ENCODE measurements around the gene SPINK4. TPM values are rescaled to one million over a fixed set of nuclear protein-coding genes. Genes with fewer than 3 reads are reported as not detected.
A peak's percentile ranks its signal among the peaks of the same experiment; 100 is the strongest.

SPINK4 gene
- total RNA-seq, 1 experiment from 2014 or later: not detected

DNA sequence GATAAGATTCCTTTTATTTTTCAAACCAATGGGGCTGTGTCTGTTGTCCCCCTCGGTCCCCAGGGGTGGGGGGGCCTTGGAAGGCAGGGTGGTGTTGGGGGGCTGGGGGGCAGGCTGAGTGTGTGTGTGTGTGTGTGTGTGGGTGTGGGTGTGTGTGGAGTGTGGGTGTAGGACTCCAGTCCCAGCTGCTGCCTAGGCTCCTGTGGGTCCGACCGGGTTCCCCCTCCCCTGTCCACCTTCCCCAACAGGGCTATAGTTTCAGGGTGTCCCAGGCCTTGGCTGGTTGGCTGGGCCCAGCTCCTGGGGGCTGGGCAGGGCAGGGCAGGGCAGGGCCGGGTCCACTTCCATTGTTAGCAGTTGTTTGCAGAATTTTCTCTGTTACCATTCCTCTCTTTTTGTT is 48.3 kb downstream of the SPINK4 start:
- no peak for DNase-seq
- no peak overlapping the region for H3K4me3 ChIP-seq (ENCODE audit: low read length)
- no peaks in the 10 kb centered on the region for H3K27me3 ChIP-seq (ENCODE audit: low read length)
- H3K79me2 ChIP-seq (ENCODE audit: low read length): peaks cover 29% of the 10 kb centered on the region
- H3K4me1 ChIP-seq (ENCODE audit: low read length): peaks cover 36% of the 10 kb centered on the region
- H3K27ac ChIP-seq (ENCODE audit: low read length): no peak overlapping the region
- no peaks in the 10 kb centered on the region for H3K9me2 ChIP-seq (replicated peaks; ENCODE audit: insufficient read depth, low read length)
- no peak overlapping the region for H3K4me2 ChIP-seq (ENCODE audit: low read depth, low read length, poor library complexity, severe bottlenecking)
- H3K9me3 ChIP-seq (ENCODE audit: low read length): no peaks in the 10 kb centered on the region
- peaks cover 7% of the 10 kb centered on the region; the same call in 1 of the 2 replicates for H3K36me3 ChIP-seq (ENCODE audit: insufficient read depth, low read length)
- H2AFZ ChIP-seq (ENCODE audit: low read length): no peak overlapping the region
- H4K20me1 ChIP-seq (ENCODE audit: insufficient read depth, low read depth, low read length): no peaks in the 10 kb centered on the region
- no peak overlapping the region for H3K9ac ChIP-seq (ENCODE audit: low read length)

DNA sequence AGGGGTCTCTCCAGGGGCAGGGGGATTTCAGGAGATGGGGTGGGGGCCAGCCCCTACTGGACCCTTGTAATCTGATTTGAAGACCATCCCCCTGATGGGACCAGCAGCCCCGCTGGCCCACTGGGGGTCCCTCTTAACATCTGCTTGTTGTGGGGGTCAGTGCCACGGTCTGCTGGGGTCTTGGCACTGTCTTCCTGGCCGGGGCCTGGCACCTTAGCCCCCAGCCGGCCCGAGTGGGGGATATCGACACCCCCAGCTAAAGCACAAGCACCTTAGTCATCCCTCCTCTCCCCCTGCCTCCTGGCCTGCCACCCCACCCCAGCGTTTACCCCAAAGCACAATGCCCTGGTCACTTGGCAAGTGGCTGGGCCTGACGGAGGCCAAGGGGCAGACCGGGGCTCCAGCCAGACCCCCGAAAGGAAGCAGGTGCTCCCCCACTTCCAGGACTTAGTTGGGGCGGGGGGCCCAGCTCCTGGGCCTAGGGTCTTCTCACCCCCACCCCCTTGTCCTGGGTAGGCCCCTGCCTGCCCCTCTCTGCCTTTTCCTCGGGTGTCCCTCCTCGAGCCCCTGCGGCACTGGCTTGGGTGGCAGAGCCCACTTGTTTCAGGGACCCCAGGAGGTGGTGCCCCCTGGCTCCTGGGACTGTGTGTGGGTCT is 49.0 kb downstream of the SPINK4 start:
- peaks cover 43% of the 10 kb centered on the region for H3K4me1 ChIP-seq (ENCODE audit: low read length)
- H3K36me3 ChIP-seq (ENCODE audit: insufficient read depth, low read length): peaks cover 10% of the 10 kb centered on the region; the same call in 1 of the 2 replicates
- H3K4me2 ChIP-seq (ENCODE audit: low read depth, low read length, poor library complexity, severe bottlenecking): peak overlapping the region; percentile 86
- H3K27ac ChIP-seq (ENCODE audit: low read length): peak overlapping the region; percentile 97
- peaks cover 36% of the 10 kb centered on the region for H3K79me2 ChIP-seq (ENCODE audit: low read length)
- peak overlapping the region; percentile 83 for H3K9ac ChIP-seq (ENCODE audit: low read length)
- H3K9me3 ChIP-seq (ENCODE audit: low read length): no peaks in the 10 kb centered on the region
- H3K4me3 ChIP-seq (ENCODE audit: low read length): peak overlapping the region; percentile 78; the same call in 1 of the 2 replicates
- no peaks in the 10 kb centered on the region for H3K27me3 ChIP-seq (ENCODE audit: low read length)
- no peak overlapping the region for H2AFZ ChIP-seq (ENCODE audit: low read length)
- no peak for DNase-seq
- H3K9me2 ChIP-seq (replicated peaks; ENCODE audit: insufficient read depth, low read length): no peaks in the 10 kb centered on the region
- H4K20me1 ChIP-seq (ENCODE audit: insufficient read depth, low read depth, low read length): no peaks in the 10 kb centered on the region

GRCh38 chr9:33289496-33289895 is 49.5 kb downstream of the SPINK4 start:
- no peaks in the 10 kb centered on the region for H4K20me1 ChIP-seq (ENCODE audit: insufficient read depth, low read depth, low read length)
- peak overlapping the region; percentile 86 for H3K4me2 ChIP-seq (ENCODE audit: low read depth, low read length, poor library complexity, severe bottlenecking)
- H3K36me3 ChIP-seq (ENCODE audit: insufficient read depth, low read length): peaks cover 12% of the 10 kb centered on the region; the same call in 1 of the 2 replicates
- H2AFZ ChIP-seq (ENCODE audit: low read length): no peak overlapping the region
- H3K4me3 ChIP-seq (ENCODE audit: low read length): peak overlapping the region; percentile 78
- DNase-seq: peak; percentile 60
- no peaks in the 10 kb centered on the region for H3K9me2 ChIP-seq (replicated peaks; ENCODE audit: insufficient read depth, low read length)
- peaks cover 41% of the 10 kb centered on the region for H3K79me2 ChIP-seq (ENCODE audit: low read length)
- H3K27me3 ChIP-seq (ENCODE audit: low read length): no peaks in the 10 kb centered on the region
- peak overlapping the region; percentile 83 for H3K9ac ChIP-seq (ENCODE audit: low read length)
- peak overlapping the region; percentile 97 for H3K27ac ChIP-seq (ENCODE audit: low read length)
- peaks cover 48% of the 10 kb centered on the region for H3K4me1 ChIP-seq (ENCODE audit: low read length)
- no peaks in the 10 kb centered on the region for H3K9me3 ChIP-seq (ENCODE audit: low read length)

DNA sequence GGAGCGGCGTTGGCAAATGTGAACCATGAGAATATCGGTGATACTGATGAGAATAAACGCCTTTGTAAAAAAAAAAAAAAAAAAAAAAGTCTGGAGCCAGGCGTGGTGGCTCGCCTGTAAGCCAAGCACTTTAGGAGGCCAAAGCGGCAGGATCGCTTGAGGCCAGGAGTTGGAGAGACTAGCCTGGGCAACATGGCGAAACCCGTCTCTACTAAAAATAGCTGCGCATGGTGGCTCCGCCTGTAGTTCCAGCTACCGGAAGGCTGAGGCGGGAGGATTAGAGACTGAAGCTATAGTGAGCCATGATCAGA is 49.9 kb downstream of the SPINK4 start:
- Histone ChIP-seq H3K4me2 (ENCODE audit: low read depth, low read length, poor library complexity, severe bottlenecking) (peak overlapping the region; percentile 86), H3K79me2 (ENCODE audit: low read length) (peaks cover 45% of the 10 kb centered on the region), H3K4me3 (ENCODE audit: low read length) (peak overlapping the region; percentile 78), H3K9ac (ENCODE audit: low read length) (peak overlapping the region; percentile 83), H3K36me3 (ENCODE audit: insufficient read depth, low read length) (peaks cover 14% of the 10 kb centered on the region; the same call in 1 of the 2 replicates), H4K20me1 (ENCODE audit: insufficient read depth, low read depth, low read length) (no peaks in the 10 kb centered on the region), H3K27ac (ENCODE audit: low read length) (peak overlapping the region; percentile 97), H3K9me3 (ENCODE audit: low read length) (no peaks in the 10 kb centered on the region), H3K27me3 (ENCODE audit: low read length) (no peaks in the 10 kb centered on the region), H2AFZ (ENCODE audit: low read length) (no peak overlapping the region), H3K4me1 (ENCODE audit: low read length) (peaks cover 52% of the 10 kb centered on the region), H3K9me2 (replicated peaks; ENCODE audit: insufficient read depth, low read length) (no peaks in the 10 kb centered on the region)
- no peak for DNase-seq

DNA sequence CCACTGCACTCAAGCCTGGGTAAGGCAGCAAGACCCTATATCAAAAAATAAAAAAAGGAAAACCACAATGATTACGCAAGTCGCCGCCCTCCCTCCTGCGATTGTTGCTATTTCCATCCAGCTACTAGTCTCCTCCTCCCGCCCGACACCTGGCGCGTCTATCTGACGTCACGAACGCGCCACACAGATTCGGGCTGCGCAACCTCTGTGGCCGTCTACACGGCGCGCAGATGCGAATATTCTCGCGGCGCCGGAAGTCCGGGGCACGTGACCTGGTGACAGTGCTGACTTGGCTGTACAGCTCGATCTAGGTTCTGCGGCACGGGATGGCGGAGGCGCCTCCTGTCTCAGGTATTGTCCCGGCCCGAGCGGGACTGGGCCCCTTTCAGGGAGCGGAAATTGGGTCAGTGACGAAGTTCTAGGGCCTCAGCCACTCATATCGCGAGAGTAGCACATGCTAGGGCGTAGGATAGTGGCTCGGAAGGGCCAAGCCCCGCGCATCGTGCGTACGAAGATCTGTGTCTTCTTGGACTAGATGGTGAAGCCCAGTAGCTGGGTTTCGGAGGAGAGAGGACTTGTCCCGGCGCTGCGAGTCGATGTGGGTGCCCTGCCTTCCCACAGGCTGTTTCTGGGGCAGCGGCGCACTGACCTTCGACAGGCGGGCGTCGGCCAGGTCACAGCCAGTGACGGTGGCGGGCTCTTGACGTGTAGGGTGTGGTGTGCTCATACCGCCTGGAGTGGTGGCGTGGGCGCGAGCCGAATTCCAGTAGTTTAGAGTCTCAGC is 50.5 kb downstream of the SPINK4 start, which contains the start of gene NFX1:
Gene NFX1 (plus strand): TSS at position 270 of the 784 bp plus-strand sequence. CDS start 57 bp downstream, at position 327.
- Histone ChIP-seq H3K27ac (ENCODE audit: low read length) (peak within 1 kb of the TSS; percentile 97), H4K20me1 (ENCODE audit: insufficient read depth, low read depth, low read length) (no peaks in the 10 kb centered on the region), H3K9ac (ENCODE audit: low read length) (peak within 1 kb of the TSS; percentile 83), H3K79me2 (ENCODE audit: low read length) (peaks cover 51% of the 10 kb centered on the region), H3K4me3 (ENCODE audit: low read length) (peak within 1 kb of the TSS; percentile 78), H3K36me3 (ENCODE audit: insufficient read depth, low read length) (peaks cover 18% of the 10 kb centered on the region; the same call in 1 of the 2 replicates), H3K27me3 (ENCODE audit: low read length) (no peaks in the 10 kb centered on the region), H2AFZ (ENCODE audit: low read length) (no peak within 1 kb of the TSS), H3K4me1 (ENCODE audit: low read length) (peaks cover 58% of the 10 kb centered on the region), H3K9me3 (ENCODE audit: low read length) (no peaks in the 10 kb centered on the region), H3K9me2 (replicated peaks; ENCODE audit: insufficient read depth, low read length) (no peaks in the 10 kb centered on the region), H3K4me2 (ENCODE audit: low read depth, low read length, poor library complexity, severe bottlenecking) (peak within 1 kb of the TSS; percentile 86)
- peak; percentile 99 for DNase-seq

- Histone ChIP-seq H3K4me1 (ENCODE audit: low read length) (peaks cover 64% of the 10 kb centered on the region), H3K4me2 (ENCODE audit: low read depth, low read length, poor library complexity, severe bottlenecking) (peak overlapping the region; percentile 86), H3K9me3 (ENCODE audit: low read length) (no peaks in the 10 kb centered on the region), H3K27me3 (ENCODE audit: low read length) (no peaks in the 10 kb centered on the region), H3K27ac (ENCODE audit: low read length) (peak overlapping the region; percentile 97), H3K36me3 (ENCODE audit: insufficient read depth, low read length) (peaks cover 18% of the 10 kb centered on the region; the same call in 1 of the 2 replicates), H3K9me2 (replicated peaks; ENCODE audit: insufficient read depth, low read length) (no peaks in the 10 kb centered on the region), H3K4me3 (ENCODE audit: low read length) (peak overlapping the region; percentile 78), H3K79me2 (ENCODE audit: low read length) (peaks cover 56% of the 10 kb centered on the region), H4K20me1 (ENCODE audit: insufficient read depth, low read depth, low read length) (no peaks in the 10 kb centered on the region), H2AFZ (ENCODE audit: low read length) (no peak overlapping the region), H3K9ac (ENCODE audit: low read length) (peak overlapping the region; percentile 83)
- DNase-seq: no peak
Observed at GRCh38 chr9:33291031-33291397, 51.0 kb downstream of the SPINK4 start.

DNA sequence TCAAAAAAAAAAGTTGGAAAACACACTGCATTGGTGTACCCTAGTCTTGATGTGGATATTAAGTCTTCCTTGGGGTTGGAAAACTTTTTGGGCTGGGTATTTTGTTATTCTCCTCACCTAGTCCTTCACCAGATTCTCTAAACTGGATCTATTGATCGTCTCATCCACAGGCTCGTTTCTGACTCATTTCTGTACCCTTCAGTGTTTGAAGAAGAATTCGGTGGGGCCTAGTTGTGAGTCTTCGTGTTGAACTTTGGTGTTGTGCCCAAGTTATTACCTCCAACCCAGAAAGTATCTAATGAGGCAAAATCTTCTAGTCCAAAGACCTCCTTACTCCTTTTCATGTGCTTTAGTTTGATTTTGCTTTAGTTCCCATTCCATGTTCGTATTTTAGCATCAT is 51.9 kb downstream of the SPINK4 start:
- Histone ChIP-seq H3K4me1 (ENCODE audit: low read length) (peaks cover 73% of the 10 kb centered on the region), H4K20me1 (ENCODE audit: insufficient read depth, low read depth, low read length) (no peaks in the 10 kb centered on the region), H3K27ac (ENCODE audit: low read length) (peak overlapping the region; percentile 97), H3K9me2 (replicated peaks; ENCODE audit: insufficient read depth, low read length) (no peaks in the 10 kb centered on the region), H3K9me3 (ENCODE audit: low read length) (no peaks in the 10 kb centered on the region), H3K9ac (ENCODE audit: low read length) (no peak overlapping the region), H3K36me3 (ENCODE audit: insufficient read depth, low read length) (peaks cover 18% of the 10 kb centered on the region; the same call in 1 of the 2 replicates), H3K27me3 (ENCODE audit: low read length) (no peaks in the 10 kb centered on the region), H3K4me2 (ENCODE audit: low read depth, low read length, poor library complexity, severe bottlenecking) (peak overlapping the region; percentile 86), H3K79me2 (ENCODE audit: low read length) (peaks cover 65% of the 10 kb centered on the region), H2AFZ (ENCODE audit: low read length) (no peak overlapping the region), H3K4me3 (ENCODE audit: low read length) (peak overlapping the region; percentile 78; the same call in 1 of the 2 replicates)
- no peak for DNase-seq

GRCh38 chr9:33293782-33294181 is 53.8 kb downstream of the SPINK4 start:
- Histone ChIP-seq H3K4me2 (ENCODE audit: low read depth, low read length, poor library complexity, severe bottlenecking) (peak overlapping the region; percentile 86), H3K4me3 (ENCODE audit: low read length) (peak overlapping the region; percentile 50), H3K36me3 (ENCODE audit: insufficient read depth, low read length) (peaks cover 29% of the 10 kb centered on the region; the same call in 1 of the 2 replicates), H3K27me3 (ENCODE audit: low read length) (no peaks in the 10 kb centered on the region), H3K79me2 (ENCODE audit: low read length) (peaks cover 82% of the 10 kb centered on the region), H3K27ac (ENCODE audit: low read length) (peak overlapping the region; percentile 97), H3K9me2 (replicated peaks; ENCODE audit: insufficient read depth, low read length) (no peaks in the 10 kb centered on the region), H3K4me1 (ENCODE audit: low read length) (peaks cover 87% of the 10 kb centered on the region), H2AFZ (ENCODE audit: low read length) (no peak overlapping the region), H4K20me1 (ENCODE audit: insufficient read depth, low read depth, low read length) (peaks cover 6% of the 10 kb centered on the region; the same call in 1 of the 2 replicates), H3K9ac (ENCODE audit: low read length) (peak overlapping the region; percentile 30; the same call in 1 of the 2 replicates), H3K9me3 (ENCODE audit: low read length) (no peaks in the 10 kb centered on the region)
- no peak for DNase-seq
